Neural crest cell (in vitro differentiated cells): ENCODE data around the gene PDPR. TPM values are rescaled to one million over a fixed set of nuclear protein-coding genes. Genes with fewer than 3 reads are reported as not detected.
"Not testable (repeated sequence)": the region's sequence is repeated elsewhere in the genome, so short reads cannot be mapped to it uniquely, and the experiment has no call there.

Experiments used
- DNase-seq: peaks from one replicate; pipeline ENCODE4 v3.0.0; 2021; ENCODE audit warnings: low read depth, mixed read lengths, low spot score
- H3K27ac Mint-ChIP-seq: one replicate; pipeline ENCODE4 v1.8.0; 2021; ENCODE audit warnings: mild to moderate bottlenecking, mixed read lengths; ENCODE audit not compliant: unreplicated experiment
- H3K27me3 Mint-ChIP-seq: 2 replicates; pipeline ENCODE4 v1.8.0; 2021; ENCODE audit warnings: low read depth, mild to moderate bottlenecking, mixed read lengths
- H3K36me3 Mint-ChIP-seq: 2 replicates; pipeline ENCODE4 v1.8.0; 2021; ENCODE audit warnings: low read depth, mild to moderate bottlenecking, mixed read lengths
- H3K4me1 Mint-ChIP-seq: 2 replicates; pipeline ENCODE4 v1.8.0; 2021; ENCODE audit warnings: mixed read lengths
- H3K4me3 Mint-ChIP-seq: one replicate; pipeline ENCODE4 v1.8.0; 2021; ENCODE audit warnings: mild to moderate bottlenecking, mixed read lengths
- H3K9me3 Mint-ChIP-seq: 2 replicates; pipeline ENCODE4 v1.8.0; 2021; ENCODE audit warnings: mixed read lengths
- long read RNA-seq: library from polyadenylated mRNA; unstranded; transcript quantifications from one replicate; pipeline ENCODE4 v2.0.0, GENCODE V29; 2020
- total RNA-seq: library from RNA; stranded (reverse); gene quantifications from 2 replicates; pipeline ENCODE4 v1.2.1, GENCODE V29; 2021
- TF ChIP-seq, protein P1 (sequence below): fragments of 200-600 bp; sonication (generic); conservative IDR thresholded peaks from 2 replicates; pipeline ENCODE4 v1.5.0; 2021; ENCODE audit warnings: antibody characterized with exemption, mild to moderate bottlenecking

PDPR gene
- 24.0 and 25.8 TPM in 2 replicates for total RNA-seq
- long read RNA-seq, partial matches to known transcripts: 0 of 7 reads
- long read RNA-seq, other reads (novel, unspliced or antisense): 7 of 7 reads

DNA sequence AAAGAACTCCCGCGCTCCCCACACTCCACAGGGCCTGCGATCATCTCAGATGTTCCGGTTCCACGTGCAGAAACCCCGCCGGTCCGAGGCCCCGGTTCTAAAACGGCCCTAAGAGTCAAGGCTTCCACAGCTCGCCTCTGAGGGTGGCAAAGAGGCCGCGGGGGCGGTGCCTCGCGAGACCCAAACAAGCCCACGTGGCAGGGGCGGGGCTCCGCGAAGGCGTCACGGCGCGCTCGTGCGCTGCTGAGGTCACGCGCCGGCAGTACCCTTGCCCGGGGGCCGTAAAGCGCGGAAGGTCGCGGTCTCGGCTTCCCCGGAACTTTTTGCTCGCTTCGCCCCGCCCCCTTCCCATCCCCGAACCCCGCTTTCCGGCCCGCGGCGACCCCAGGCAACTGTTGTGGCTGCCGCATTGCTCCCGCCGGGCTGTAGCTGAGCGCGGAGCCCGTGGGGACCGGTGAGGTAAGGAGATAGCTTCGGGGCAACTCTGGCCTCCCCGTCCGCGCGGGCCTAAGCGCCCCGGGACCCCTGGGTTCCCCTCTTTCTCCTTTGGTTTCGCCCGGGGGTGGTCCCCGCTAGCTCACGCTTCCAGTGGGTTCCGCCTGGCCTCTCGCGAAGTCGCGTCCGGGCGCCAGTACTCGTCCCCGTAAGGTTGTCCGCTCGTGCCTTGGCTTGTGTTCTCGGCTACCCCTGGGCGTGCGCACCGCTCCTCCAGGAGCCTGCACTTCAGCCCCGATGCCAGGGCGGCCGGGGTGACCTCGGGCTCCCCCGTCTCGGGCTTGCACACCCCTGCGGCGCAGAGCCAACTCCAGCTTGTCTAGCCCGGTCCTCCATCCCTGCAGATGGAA lies at the start of gene PDPR:
TSS of gene PDPR (plus strand) at position 351 of the 845 bp plus-strand sequence. CDS start 6,161 bp downstream, outside the sequence.
- H3K4me3 Mint-ChIP-seq: peak within 1 kb of the TSS; percentile 90
- DNase-seq: peak; percentile 84
- peak within 1 kb of the TSS; percentile 31 for H3K27ac Mint-ChIP-seq
- H3K4me1 Mint-ChIP-seq, H3K36me3 Mint-ChIP-seq, H3K27me3 Mint-ChIP-seq, H3K9me3 Mint-ChIP-seq: not testable (repeated sequence)

DNA sequence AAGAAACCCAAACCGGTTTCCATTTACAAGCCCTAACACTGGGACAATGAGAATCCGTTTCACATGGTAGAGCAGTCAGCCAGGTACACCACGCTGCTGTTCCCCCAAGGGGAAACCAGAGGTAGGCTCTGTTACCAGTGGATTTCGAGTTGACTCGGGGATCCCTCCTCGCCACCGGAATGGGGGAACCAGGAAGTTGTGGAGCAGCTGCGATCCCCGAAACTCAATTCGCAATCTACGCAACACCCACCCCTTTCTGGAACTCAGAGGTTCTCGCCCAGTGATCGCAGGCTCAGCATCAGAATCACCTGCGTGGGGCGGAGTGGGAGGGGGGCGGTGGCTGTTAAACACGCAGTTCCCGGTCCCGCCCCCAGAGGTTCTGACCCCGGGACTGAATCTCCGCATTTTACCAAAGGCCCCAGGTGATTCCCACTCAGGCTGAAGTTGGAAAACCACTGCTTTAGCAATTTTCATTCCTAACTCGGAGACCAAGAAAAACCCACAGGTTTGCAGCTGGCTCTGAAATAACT lies 49.2 kb upstream of the PDPR start:
- not testable (repeated sequence) for H3K27ac Mint-ChIP-seq, H3K4me1 Mint-ChIP-seq, H3K9me3 Mint-ChIP-seq, H3K36me3 Mint-ChIP-seq
- DNase-seq: peak; percentile 8
- Mint-ChIP-seq H3K4me3 (peak overlapping the region; percentile 84), H3K27me3 (peaks cover 11% of the 10 kb centered on the region)

DNA sequence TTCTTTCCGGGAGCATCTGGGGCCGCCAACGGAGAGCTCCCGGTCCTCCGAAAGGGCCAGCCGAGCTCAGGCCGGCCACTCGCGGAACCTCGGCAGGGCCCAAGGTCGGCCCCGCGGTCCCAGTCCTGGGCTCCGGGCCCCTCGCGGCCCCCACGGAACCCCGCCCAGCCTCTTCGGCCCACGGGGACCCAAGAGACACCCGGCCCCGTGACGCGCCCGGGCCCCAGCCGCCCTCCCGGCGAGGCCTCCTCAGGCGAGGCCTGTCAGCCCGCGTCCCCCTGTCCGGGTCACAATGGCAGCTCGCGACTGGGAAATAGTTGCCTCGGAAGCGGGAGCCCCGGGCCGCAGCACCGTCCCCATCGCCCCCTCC lies 48.8 kb upstream of the PDPR start:
- not testable (repeated sequence) for H3K27ac Mint-ChIP-seq, H3K4me1 Mint-ChIP-seq, H3K9me3 Mint-ChIP-seq, DNase-seq, H3K36me3 Mint-ChIP-seq
- peaks cover 11% of the 10 kb centered on the region for H3K27me3 Mint-ChIP-seq
- TF ChIP-seq, protein P1, sequence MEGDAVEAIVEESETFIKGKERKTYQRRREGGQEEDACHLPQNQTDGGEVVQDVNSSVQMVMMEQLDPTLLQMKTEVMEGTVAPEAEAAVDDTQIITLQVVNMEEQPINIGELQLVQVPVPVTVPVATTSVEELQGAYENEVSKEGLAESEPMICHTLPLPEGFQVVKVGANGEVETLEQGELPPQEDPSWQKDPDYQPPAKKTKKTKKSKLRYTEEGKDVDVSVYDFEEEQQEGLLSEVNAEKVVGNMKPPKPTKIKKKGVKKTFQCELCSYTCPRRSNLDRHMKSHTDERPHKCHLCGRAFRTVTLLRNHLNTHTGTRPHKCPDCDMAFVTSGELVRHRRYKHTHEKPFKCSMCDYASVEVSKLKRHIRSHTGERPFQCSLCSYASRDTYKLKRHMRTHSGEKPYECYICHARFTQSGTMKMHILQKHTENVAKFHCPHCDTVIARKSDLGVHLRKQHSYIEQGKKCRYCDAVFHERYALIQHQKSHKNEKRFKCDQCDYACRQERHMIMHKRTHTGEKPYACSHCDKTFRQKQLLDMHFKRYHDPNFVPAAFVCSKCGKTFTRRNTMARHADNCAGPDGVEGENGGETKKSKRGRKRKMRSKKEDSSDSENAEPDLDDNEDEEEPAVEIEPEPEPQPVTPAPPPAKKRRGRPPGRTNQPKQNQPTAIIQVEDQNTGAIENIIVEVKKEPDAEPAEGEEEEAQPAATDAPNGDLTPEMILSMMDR: peak; percentile 18
- peak overlapping the region; percentile 84 for H3K4me3 Mint-ChIP-seq

DNA sequence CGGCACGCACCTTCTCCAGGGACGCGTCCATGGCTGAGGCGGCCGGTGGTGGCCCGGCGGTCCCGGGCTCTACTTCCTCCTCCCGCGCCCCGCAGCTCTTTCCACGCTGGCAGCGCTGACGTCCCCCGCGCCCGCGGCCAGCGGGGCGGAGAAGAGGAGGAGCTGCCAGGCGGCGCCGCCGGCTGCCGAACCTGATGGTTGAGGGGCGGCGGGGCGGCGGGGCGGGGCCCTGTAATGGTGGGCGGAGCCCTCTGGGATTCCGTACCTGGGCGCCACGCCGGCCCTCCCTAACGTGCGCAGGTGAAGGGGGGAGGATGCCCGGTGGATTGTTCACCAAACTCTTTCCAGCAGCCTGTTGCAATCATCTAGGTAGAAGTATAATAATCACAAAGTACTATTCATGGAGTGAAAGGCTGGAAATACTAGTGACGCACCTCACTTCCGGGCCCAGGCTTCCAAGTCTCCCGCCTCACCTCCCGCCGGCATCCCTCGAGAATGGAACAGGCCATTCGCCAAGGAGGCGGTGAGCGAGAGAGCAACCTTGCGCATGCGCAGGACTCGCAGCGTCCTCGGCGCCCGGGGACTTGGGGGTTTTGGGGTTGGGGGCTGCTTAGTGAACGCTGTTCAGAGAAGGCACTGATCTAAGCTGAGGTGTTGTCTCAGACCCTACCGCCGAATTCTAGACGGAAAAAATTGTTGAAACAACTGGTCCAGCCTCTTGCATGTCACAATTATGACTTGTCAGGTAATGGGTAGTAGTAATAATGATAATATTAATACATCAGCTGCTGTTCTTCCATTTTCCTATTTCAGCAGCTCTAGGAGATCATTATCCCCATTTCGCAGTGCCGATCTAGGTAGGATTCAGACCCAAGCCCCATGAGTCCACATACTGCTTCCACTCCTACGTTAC lies 48.1 kb upstream of the PDPR start:
- DNase-seq: peak; percentile 65
- Mint-ChIP-seq H3K4me3 (peak overlapping the region; percentile 85), H3K27me3 (peaks cover 11% of the 10 kb centered on the region)
- H3K27ac Mint-ChIP-seq, H3K9me3 Mint-ChIP-seq, H3K4me1 Mint-ChIP-seq, H3K36me3 Mint-ChIP-seq: not testable (repeated sequence)

DNA sequence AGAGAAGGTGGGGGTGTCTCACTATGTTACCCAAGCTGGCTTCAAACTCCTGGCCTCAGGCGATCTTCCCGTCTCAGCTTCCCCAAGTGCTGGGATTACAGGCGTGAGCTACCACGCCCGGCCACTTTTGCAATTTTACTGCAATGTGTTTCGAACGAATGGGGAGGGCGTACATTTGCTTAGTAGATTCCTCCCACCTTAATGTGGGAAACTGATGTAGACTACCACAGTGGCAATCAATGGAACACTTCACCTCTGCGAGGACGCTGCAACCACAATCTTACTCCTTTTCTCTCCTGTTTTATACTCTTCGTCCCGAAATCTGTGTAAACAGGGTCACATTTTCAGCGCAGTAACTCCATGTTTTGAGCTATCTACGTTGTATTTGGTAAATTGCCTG lies 47.4 kb upstream of the PDPR start:
- peaks cover 11% of the 10 kb centered on the region for H3K27me3 Mint-ChIP-seq
- H3K4me3 Mint-ChIP-seq: peak overlapping the region; percentile 72
- DNase-seq, H3K36me3 Mint-ChIP-seq, H3K9me3 Mint-ChIP-seq, H3K27ac Mint-ChIP-seq, H3K4me1 Mint-ChIP-seq: not testable (repeated sequence)

DNA sequence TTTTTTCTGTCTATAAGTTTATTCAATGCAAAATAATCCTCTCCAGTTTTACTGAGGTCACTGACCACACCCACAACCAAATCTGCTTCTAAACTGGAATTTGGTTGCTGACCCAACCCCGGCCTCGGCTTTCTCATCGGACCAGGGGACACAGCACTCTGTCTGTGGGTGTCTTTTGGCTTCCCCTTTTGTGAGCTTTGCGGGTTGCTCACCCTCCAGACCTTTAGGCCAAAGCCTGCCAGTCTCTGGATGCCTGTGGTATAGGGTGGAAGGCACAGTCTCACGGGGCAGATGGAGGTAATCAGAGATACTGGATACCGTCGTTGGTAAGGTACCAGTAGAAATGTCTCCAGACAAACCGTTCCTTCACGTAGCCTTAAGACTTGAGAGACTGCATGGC lies 35.1 kb upstream of the PDPR start:
- H3K9me3 Mint-ChIP-seq, H3K27me3 Mint-ChIP-seq, H3K27ac Mint-ChIP-seq, DNase-seq, H3K36me3 Mint-ChIP-seq, H3K4me1 Mint-ChIP-seq, H3K4me3 Mint-ChIP-seq: not testable (repeated sequence)

DNA sequence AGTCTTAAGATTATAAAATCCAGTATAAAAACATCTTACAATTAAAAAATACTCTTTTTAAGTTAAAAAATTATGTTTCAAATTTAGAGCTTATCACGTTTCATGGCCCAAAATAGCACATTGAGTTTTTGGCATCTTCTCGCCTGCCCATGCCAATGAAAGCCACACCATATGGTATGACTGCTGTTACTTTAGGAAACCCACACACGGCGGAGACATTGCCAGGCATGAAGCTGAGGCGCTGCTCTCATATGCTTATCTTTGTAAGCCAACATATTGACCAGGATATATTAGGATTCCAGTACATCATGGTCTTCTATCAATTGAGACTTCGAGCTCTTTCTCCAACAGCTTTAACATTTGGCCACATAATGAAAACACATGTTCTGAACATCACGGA lies 32.9 kb upstream of the PDPR start:
- H3K4me3 Mint-ChIP-seq, H3K9me3 Mint-ChIP-seq, H3K27ac Mint-ChIP-seq, H3K27me3 Mint-ChIP-seq, H3K36me3 Mint-ChIP-seq, H3K4me1 Mint-ChIP-seq, DNase-seq: not testable (repeated sequence)

DNA sequence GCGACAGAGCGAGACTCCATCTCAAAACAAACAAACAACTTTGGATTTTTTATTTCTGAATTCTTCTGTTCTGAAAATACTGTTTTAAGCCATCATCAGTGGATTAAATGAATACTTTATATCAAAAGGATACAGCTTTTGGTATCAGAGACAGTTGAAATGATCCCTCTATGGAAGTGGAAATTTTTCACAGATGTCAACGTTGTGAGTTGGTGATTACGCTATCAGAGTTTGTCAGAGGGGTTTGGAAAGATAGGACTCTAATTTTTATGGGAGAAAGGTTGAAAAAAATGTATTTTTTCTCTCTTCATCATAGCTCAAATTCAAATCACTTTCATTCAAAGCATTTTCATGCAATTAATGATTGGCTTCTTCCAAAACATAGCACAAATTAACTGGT lies 30.2 kb upstream of the PDPR start:
- H3K4me1 Mint-ChIP-seq, H3K9me3 Mint-ChIP-seq, H3K4me3 Mint-ChIP-seq, DNase-seq, H3K27me3 Mint-ChIP-seq, H3K27ac Mint-ChIP-seq, H3K36me3 Mint-ChIP-seq: not testable (repeated sequence)

DNA sequence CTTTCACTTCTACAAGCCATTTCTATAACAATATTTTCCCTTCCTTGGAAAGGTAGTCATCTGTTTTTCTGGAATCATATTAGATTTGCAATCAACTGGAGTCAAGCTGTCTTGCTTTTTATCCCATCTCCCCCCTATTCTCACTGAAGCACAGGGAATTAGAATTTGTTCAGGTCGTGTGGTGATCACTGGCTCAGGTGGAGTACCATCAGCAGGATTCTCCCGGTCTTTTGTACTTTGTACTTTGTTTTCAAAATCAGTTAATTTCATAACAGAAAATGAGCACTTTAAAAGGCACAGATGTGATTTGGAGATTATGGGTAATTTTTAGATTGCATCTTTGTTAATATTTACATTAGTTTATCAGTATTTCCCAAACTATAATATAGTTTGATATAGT lies 26.0 kb upstream of the PDPR start:
- H3K27me3 Mint-ChIP-seq, H3K27ac Mint-ChIP-seq, H3K36me3 Mint-ChIP-seq, H3K9me3 Mint-ChIP-seq, H3K4me3 Mint-ChIP-seq, H3K4me1 Mint-ChIP-seq, DNase-seq: not testable (repeated sequence)

DNA sequence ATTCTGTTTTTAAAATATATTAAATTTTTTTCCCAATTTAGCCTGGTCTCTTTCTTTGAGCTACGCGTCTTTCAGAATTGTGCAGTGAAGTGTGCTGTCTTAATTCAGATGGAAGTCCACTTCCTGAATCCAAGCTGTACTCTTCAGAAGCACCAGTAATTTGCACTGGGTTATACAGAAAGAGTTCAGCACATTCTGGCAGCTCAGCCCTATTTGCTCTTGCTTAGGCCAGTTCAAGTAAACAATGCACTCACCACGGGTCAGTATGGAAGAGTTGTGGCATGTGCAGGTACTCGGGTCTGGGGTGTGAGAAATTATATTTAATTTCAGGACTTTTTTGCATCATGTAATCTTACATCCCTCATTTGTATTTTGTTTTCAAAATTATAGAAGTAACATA lies 25.3 kb upstream of the PDPR start:
- not testable (repeated sequence) for DNase-seq, H3K9me3 Mint-ChIP-seq, H3K27me3 Mint-ChIP-seq, H3K4me1 Mint-ChIP-seq, H3K27ac Mint-ChIP-seq, H3K4me3 Mint-ChIP-seq, H3K36me3 Mint-ChIP-seq

DNA sequence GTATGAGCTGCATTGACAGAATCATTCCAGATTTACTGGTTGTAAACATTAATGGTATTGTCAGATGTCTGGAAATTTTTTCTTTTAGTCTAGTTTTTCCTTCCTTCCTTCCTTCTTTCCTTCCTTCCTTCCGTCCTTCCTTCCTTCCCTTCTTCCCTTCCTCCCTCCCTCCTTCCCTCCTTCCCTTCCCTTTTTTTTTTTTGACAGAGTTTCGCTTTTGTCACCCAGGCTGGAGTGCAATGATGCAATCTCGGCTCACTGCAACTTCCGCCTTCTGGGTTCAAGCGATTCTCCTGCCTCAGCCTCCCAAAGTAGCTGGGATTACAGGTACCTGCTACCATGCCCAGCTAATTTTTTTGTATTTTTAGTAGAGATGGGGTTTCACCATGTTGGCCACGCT lies 24.8 kb upstream of the PDPR start:
- H3K9me3 Mint-ChIP-seq, DNase-seq, H3K4me1 Mint-ChIP-seq, H3K4me3 Mint-ChIP-seq, H3K27ac Mint-ChIP-seq, H3K36me3 Mint-ChIP-seq: not testable (repeated sequence)
- peaks cover 11% of the 10 kb centered on the region for H3K27me3 Mint-ChIP-seq

DNA sequence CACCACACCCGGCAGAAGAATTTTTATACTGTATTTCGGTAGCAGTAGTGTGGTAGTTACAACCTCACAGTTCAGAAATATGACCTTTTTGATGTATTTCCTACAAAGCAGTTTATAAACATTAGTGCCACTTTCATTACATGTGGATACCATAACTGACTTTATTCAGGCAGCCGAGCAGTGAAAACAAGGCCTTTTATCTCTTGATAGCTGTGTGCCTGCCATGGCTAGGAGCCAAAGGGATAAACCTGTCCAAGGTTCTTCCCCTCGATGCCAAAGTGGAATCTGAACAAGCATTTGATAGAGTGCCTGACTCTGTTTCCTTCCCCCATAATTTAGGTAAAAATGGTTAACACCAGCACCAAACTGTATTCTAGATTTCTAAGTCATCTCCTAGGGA lies 23.0 kb upstream of the PDPR start:
- H3K36me3 Mint-ChIP-seq, H3K4me1 Mint-ChIP-seq, H3K27ac Mint-ChIP-seq, DNase-seq, H3K4me3 Mint-ChIP-seq, H3K9me3 Mint-ChIP-seq: not testable (repeated sequence)
- peaks cover 19% of the 10 kb centered on the region for H3K27me3 Mint-ChIP-seq
